Measurements from ENCODE around the gene DHX9. TPM values are rescaled to one million over a fixed set of nuclear protein-coding genes. Genes with fewer than 3 reads are reported as not detected.

Gene DHX9
- total RNA-seq, 1 experiment from 2014 or later = 336 TPM

DNA sequence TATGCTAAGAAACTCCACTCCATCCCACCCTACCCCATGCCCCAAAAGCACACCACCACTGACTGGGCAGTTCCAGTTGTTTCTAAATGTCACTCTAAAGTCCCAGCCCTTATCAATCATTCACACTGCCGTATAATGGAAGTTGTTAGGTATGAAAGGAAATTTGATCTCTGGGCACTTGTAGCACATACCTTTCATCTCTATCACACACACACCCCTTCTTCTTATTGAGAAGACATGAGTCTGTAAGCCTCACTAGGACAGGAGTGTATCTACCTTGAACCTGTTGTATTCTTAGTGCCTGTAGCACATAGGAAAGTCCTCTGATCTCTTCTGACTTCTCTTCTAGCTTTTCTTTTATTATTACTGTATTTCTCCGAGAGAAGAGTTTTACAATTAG, 22.3 kb upstream of the DHX9 start:
- WGBS (ENCODE audit: extremely low coverage, insufficient read length, low lambda C conversion rate) = no CpG with 5 or more reads among the region's 2 CpGs
- Histone ChIP-seq H2BK120ac (ENCODE audit: low read depth, low read length, poor library complexity, severe bottlenecking) (no peak overlapping the region), H3T11ph (ENCODE audit: low read length) (no peak overlapping the region), H3K4ac (ENCODE audit: low read depth, low read length) (no peak overlapping the region), H3K79me1 (ENCODE audit: insufficient read depth, low read depth, low read length, poor library complexity, severe bottlenecking) (no peaks in the 10 kb centered on the region), H2AK5ac (ENCODE audit: insufficient read length, low read length) (no peak overlapping the region), H2BK15ac (ENCODE audit: low read depth, low read length) (no peak overlapping the region), H2BK5ac (ENCODE audit: insufficient read length, low read length) (no peak overlapping the region), H2BK12ac (ENCODE audit: insufficient read length, low read depth, low read length) (no peak overlapping the region), H4K20me1 (ENCODE audit: control insufficient read depth, insufficient read depth, insufficient read length) (no peaks in the 10 kb centered on the region), H3K27ac (ENCODE audit: insufficient read length, low read depth, low read length) (no peak overlapping the region), H3K27me3 (ENCODE audit: insufficient read depth, low read length) (no peaks in the 10 kb centered on the region), H3K4me1 (ENCODE audit: insufficient read depth, low read length) (no peaks in the 10 kb centered on the region), H4K91ac (ENCODE audit: insufficient read length, low read depth, low read length) (no peak overlapping the region), H4K5ac (ENCODE audit: insufficient read length, low read depth, low read length) (no peak overlapping the region), H4K8ac (replicated peaks; ENCODE audit: insufficient read length, low read depth, low read length) (no peak overlapping the region), H3K4me2 (ENCODE audit: insufficient read depth, insufficient read length, low read length) (no peak overlapping the region), H3K14ac (ENCODE audit: insufficient read depth, low read length) (no peak overlapping the region), H3K56ac (ENCODE audit: insufficient read length, low read depth, low read length) (no peak overlapping the region), H3K79me2 (ENCODE audit: insufficient read depth, low read length) (no peaks in the 10 kb centered on the region), H2BK20ac (ENCODE audit: low read depth, low read length, poor library complexity, severe bottlenecking) (no peak overlapping the region), H2AFZ (ENCODE audit: low read length) (no peak overlapping the region), H3K18ac (ENCODE audit: insufficient read length, low read depth, low read length) (no peak overlapping the region), H3K23me2 (ENCODE audit: insufficient read length, low read depth, low read length, poor library complexity, severe bottlenecking) (no peaks in the 10 kb centered on the region), H3K9me3 (ENCODE audit: control insufficient read depth, low read depth, low read length) (no peaks in the 10 kb centered on the region), H3K23ac (ENCODE audit: insufficient read length, low read depth, low read length) (no peak overlapping the region), H3K9ac (ENCODE audit: extremely low read depth, insufficient read length, low read length) (no peak overlapping the region)
- Mint-ChIP-seq H3K27ac (no peak overlapping the region), H3K27me3 (ENCODE audit: low read depth) (no peaks in the 10 kb centered on the region), H3K9me3 (no peaks in the 10 kb centered on the region), H3K4me1 (peaks cover 4 to 10% of the 10 kb centered on the region in 2 experiments), H3K36me3 (ENCODE audit: insufficient read depth in 1 of 3, low read depth in 3 of 3) (no peaks in the 10 kb centered on the region), H3K4me3 (no peak overlapping the region)
- TF ChIP-seq, protein P1, sequence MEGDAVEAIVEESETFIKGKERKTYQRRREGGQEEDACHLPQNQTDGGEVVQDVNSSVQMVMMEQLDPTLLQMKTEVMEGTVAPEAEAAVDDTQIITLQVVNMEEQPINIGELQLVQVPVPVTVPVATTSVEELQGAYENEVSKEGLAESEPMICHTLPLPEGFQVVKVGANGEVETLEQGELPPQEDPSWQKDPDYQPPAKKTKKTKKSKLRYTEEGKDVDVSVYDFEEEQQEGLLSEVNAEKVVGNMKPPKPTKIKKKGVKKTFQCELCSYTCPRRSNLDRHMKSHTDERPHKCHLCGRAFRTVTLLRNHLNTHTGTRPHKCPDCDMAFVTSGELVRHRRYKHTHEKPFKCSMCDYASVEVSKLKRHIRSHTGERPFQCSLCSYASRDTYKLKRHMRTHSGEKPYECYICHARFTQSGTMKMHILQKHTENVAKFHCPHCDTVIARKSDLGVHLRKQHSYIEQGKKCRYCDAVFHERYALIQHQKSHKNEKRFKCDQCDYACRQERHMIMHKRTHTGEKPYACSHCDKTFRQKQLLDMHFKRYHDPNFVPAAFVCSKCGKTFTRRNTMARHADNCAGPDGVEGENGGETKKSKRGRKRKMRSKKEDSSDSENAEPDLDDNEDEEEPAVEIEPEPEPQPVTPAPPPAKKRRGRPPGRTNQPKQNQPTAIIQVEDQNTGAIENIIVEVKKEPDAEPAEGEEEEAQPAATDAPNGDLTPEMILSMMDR (conservative IDR thresholded peaks at IDR 0.05) = no peak
- DNase-seq = no peak
